ENCODE data around the gene GPX4. TPM values are rescaled to one million over a fixed set of nuclear protein-coding genes. Genes with fewer than 3 reads are reported as not detected.

The GPX4 gene
- total and polyA plus RNA-seq, 2 experiments from 2014 or later, result 759 to 860 TPM

DNA sequence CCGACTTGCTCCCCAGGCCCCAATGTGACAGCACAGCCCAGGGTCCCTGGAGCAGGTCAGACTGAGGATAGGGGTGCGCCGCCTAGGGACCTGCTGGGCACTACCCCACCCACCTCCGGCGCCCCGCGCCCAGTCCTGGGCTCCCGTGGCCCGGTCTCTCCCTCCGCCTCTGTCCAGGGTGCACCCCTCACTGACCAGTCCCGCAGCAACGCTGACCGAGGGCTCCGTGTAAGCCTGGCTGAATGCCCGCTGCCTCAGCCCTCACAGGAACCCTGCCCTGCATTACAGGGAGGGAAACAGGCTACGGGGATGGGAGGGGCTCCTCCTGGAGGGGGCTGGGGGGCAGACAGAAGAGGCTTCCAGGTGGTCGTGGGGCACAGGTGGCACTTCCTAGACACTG is 31.7 kb downstream of the GPX4 start:
- Histone ChIP-seq H3K27ac (no peak overlapping the region), H3K4me3 (no peak overlapping the region), H3K36me3 (no peaks in the 10 kb centered on the region), H3K9me3 (ENCODE audit: low read depth) (no peaks in the 10 kb centered on the region), H3K27me3 (no peaks in the 10 kb centered on the region), H3K4me1 (ENCODE audit: low read depth) (peaks cover 15% of the 10 kb centered on the region)
- TF ChIP-seq, protein P1, sequence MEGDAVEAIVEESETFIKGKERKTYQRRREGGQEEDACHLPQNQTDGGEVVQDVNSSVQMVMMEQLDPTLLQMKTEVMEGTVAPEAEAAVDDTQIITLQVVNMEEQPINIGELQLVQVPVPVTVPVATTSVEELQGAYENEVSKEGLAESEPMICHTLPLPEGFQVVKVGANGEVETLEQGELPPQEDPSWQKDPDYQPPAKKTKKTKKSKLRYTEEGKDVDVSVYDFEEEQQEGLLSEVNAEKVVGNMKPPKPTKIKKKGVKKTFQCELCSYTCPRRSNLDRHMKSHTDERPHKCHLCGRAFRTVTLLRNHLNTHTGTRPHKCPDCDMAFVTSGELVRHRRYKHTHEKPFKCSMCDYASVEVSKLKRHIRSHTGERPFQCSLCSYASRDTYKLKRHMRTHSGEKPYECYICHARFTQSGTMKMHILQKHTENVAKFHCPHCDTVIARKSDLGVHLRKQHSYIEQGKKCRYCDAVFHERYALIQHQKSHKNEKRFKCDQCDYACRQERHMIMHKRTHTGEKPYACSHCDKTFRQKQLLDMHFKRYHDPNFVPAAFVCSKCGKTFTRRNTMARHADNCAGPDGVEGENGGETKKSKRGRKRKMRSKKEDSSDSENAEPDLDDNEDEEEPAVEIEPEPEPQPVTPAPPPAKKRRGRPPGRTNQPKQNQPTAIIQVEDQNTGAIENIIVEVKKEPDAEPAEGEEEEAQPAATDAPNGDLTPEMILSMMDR (IDR thresholded peaks at IDR 0.05; ENCODE audit: low read depth, low read length), result no peak
- no peak for DNase-seq (ENCODE audit: low read depth in 1 of 2, low spot score in 1 of 2)

DNA sequence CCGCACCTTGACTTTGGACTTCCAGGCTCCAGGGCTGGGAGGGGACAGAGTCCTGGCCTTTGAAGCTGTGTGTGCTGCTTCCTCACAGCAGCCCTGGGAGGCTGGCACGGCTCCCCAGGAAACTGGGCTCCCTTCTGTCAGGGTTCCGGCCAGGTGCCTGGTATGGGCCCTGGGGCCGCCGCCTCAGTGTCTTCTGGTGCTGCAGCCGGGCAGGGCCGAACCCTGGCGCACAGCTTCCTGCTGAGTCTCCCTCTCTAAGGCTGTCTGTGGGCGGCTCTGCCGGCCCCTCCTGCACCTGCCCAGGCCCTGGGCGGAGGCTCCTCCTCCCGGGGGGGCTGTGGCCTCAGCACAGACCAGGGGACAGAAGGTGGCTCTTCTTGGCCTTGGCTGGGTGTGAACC is 32.4 kb downstream of the GPX4 start:
- no peak overlapping the region for H3K4me3 ChIP-seq
- no peaks in the 10 kb centered on the region for H3K27me3 ChIP-seq
- peaks cover 13% of the 10 kb centered on the region for H3K4me1 ChIP-seq (ENCODE audit: low read depth)
- H3K9me3 ChIP-seq (ENCODE audit: low read depth), result no peaks in the 10 kb centered on the region
- H3K36me3 ChIP-seq, result no peaks in the 10 kb centered on the region
- DNase-seq (ENCODE audit: low read depth in 1 of 2, low spot score in 1 of 2), result no peak
- TF ChIP-seq, protein P1 (IDR thresholded peaks at IDR 0.05; ENCODE audit: low read depth, low read length), result no peak
- no peak overlapping the region for H3K27ac ChIP-seq

DNA sequence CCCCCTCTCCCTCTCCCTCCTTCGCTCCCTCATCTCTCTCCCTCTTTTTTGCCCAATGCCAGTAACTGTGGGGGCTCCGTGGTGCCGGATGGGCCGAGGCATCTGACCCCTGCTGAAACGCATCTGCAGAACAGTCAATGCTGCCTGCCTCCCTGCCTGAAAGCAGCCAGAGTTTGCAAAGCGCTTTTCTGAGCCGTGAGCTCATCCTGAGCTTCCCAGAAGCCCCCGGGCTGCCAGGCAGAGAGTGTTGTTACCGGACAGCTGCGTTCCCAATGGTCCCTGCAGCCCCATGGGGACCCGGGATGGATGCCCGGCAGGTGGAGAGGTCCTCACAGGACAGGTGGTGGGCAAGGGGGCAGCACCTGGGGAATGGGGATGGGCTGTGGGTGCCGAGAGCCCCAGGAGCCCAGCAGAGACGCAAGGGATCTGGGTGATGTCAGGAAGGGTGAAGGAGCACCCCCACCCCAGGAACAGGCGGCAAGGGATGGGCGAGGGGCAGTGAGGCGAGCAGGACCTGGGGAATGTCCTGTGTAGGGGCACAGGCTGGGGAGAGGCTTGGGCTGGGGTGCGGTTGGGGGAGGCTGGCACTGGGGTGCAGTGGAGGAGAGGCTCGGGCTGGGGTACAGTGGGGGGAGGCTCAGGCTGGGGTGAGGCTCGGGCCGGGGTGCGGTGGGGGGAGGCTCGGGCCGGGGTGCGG is 33.0 kb downstream of the GPX4 start:
- Histone ChIP-seq H3K4me3 (no peak overlapping the region), H3K4me1 (ENCODE audit: low read depth) (peaks cover 7% of the 10 kb centered on the region), H3K9me3 (ENCODE audit: low read depth) (no peaks in the 10 kb centered on the region), H3K27ac (no peak overlapping the region), H3K27me3 (no peaks in the 10 kb centered on the region), H3K36me3 (no peaks in the 10 kb centered on the region)
- DNase-seq (ENCODE audit: low read depth in 1 of 2, low spot score in 1 of 2), result no peak
- TF ChIP-seq, protein P1 (IDR thresholded peaks at IDR 0.05; ENCODE audit: low read depth, low read length), result no peak

DNA sequence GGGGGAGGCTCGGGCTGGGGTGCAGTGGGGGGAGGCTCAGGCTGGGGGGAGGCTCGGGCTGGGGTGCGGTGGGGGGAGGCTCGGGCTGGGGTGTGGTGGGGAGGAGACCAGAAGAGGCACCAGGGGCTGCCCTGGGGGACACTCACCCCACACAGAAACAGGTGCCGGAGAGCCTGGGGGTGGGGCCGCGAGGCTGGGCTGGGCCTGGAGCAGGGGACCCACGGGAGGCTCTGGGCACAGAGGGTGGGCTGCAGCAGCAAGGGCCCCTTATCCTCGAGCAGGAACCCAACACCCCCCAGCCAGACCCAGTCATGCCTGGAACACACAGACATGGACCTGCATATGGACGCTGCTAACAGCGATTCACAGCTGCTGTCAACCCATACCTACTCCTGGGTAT is 34.3 kb downstream of the GPX4 start:
- no peak overlapping the region for H3K4me3 ChIP-seq
- TF ChIP-seq, protein P1 (IDR thresholded peaks at IDR 0.05; ENCODE audit: low read depth, low read length), result no peak

DNA sequence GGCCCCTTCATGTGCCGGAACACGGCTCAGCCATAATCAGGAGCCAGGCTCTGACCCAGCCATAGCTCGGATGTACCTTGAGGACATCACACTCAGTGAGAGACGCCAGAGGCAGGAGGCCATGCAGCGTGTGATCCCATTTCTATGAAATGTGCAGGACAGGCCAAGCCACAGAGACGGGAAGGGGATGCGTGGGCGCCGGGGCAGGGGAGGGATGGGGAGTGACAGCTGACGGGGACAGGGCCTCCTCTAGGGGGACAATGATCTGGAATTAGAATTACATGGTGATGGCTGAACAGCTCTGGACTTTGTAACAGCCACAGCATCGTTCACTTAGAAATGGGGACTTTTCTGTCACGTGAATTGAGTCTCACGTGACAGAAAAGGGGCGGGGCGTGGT is 35.3 kb downstream of the GPX4 start:
- H3K27me3 ChIP-seq, result no peaks in the 10 kb centered on the region
- H3K9me3 ChIP-seq (ENCODE audit: low read depth), result no peaks in the 10 kb centered on the region
- H3K36me3 ChIP-seq, result no peaks in the 10 kb centered on the region
- TF ChIP-seq, protein P1 (IDR thresholded peaks at IDR 0.05; ENCODE audit: low read depth, low read length), result no peak
- H3K27ac ChIP-seq, result no peak overlapping the region
- no peak for DNase-seq (ENCODE audit: low read depth in 1 of 2, low spot score in 1 of 2)
- no peaks in the 10 kb centered on the region for H3K4me1 ChIP-seq (ENCODE audit: low read depth)
- H3K4me3 ChIP-seq, result no peak overlapping the region

More for the DNA sequence above, 34.3 kb downstream of the GPX4 start:
- Histone ChIP-seq H3K27me3 (no peaks in the 10 kb centered on the region), H3K9me3 (ENCODE audit: low read depth) (no peaks in the 10 kb centered on the region), H3K27ac (no peak overlapping the region), H3K4me1 (ENCODE audit: low read depth) (no peaks in the 10 kb centered on the region), H3K36me3 (no peaks in the 10 kb centered on the region)
- DNase-seq (ENCODE audit: low read depth in 1 of 2, low spot score in 1 of 2), result no peak
